ENCODE results near the gene KIN.

GRCh38 chr10:7708832-7709231 is 79.0 kb downstream of the KIN start:
- TF ChIP-seq KLF7 (tag by site-specific recombination; IDR thresholded peaks at IDR 0.05; ENCODE audit: borderline replicate concordance) = no peak
- TF ChIP-seq ZNF514 (tag by site-specific recombination; IDR thresholded peaks at IDR 0.05) = no peak
- TF ChIP-seq CTCF (tag by site-specific recombination; IDR thresholded peaks at IDR 0.05) = no peak
- no peak for TF ChIP-seq HIC1 (tag by site-specific recombination; IDR thresholded peaks at IDR 0.05)
